Suprapubic skin (tissue), 4 donors: ENCODE data around the gene CDC42EP2.

Source experiments
- EP300 ChIP-seq: sonication (generic); formaldehyde crosslinking; IDR thresholded peaks from one replicate; pipeline ENCODE4 v1.6.1; 2017; ENCODE audit warnings: antibody characterized with exemption
- POLR2A ChIP-seq, 2 donors: fragments of 450-650 bp; IDR thresholded peaks; one replicate each; pipeline ENCODE4 v1.6.1; 2017; ENCODE audit warnings: antibody characterized with exemption in 2 of 2, mild to moderate bottlenecking in 2 of 2, moderate library complexity in 2 of 2
- POLR2AphosphoS5 ChIP-seq, 3 donors: sonication (generic); formaldehyde crosslinking; IDR thresholded peaks; one replicate each; pipeline ENCODE4 v1.6.1; 2017; ENCODE audit warnings: antibody characterized with exemption in 3 of 3
- TF ChIP-seq, protein P1 (sequence below), 2 donors: fragments of 200-600 bp in 1 of 2; fragments of 450-650 bp in 1 of 2; sonication (generic) in 1 of 2; IDR thresholded peaks; one replicate each; pipeline ENCODE4 v1.5.1; 2016 to 2019; ENCODE audit warnings: antibody characterized with exemption in 2 of 2, mild to moderate bottlenecking in 1 of 2, moderate library complexity in 1 of 2

DNA sequence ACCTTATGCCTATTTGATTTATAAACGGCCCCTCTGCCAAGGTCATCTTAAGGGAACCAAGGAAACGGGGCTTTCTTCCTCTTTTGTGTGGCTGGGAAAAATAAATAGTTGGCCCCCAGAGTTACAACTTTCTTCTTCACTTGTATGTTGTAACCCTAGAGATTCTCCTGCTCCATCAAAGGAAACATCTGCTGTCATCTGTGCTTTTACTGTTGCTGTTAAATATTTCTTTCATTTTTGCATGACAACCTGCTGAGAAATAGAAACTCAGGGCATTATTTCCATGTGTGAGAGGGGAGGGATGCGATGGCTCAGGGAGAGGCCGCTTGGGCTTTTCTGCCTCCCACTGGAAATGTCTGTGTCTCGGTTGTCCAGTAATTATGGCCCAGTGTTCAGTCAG is 21.8 kb upstream of the CDC42EP2 start:
- TF ChIP-seq, protein P1, sequence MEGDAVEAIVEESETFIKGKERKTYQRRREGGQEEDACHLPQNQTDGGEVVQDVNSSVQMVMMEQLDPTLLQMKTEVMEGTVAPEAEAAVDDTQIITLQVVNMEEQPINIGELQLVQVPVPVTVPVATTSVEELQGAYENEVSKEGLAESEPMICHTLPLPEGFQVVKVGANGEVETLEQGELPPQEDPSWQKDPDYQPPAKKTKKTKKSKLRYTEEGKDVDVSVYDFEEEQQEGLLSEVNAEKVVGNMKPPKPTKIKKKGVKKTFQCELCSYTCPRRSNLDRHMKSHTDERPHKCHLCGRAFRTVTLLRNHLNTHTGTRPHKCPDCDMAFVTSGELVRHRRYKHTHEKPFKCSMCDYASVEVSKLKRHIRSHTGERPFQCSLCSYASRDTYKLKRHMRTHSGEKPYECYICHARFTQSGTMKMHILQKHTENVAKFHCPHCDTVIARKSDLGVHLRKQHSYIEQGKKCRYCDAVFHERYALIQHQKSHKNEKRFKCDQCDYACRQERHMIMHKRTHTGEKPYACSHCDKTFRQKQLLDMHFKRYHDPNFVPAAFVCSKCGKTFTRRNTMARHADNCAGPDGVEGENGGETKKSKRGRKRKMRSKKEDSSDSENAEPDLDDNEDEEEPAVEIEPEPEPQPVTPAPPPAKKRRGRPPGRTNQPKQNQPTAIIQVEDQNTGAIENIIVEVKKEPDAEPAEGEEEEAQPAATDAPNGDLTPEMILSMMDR (IDR thresholded peaks at IDR 0.05) = no peak
- TF ChIP-seq POLR2A (IDR thresholded peaks at IDR 0.05) (no peak), POLR2AphosphoS5 (IDR thresholded peaks at IDR 0.05) (no peak), EP300 (no peak)
